Measurements from ENCODE around the gene NDE1. TPM values are rescaled to one million over a fixed set of nuclear protein-coding genes. Genes with fewer than 3 reads are reported as not detected.

The NDE1 gene
- total RNA-seq, 1 donor from 2014 or later, result 31.4 TPM

DNA sequence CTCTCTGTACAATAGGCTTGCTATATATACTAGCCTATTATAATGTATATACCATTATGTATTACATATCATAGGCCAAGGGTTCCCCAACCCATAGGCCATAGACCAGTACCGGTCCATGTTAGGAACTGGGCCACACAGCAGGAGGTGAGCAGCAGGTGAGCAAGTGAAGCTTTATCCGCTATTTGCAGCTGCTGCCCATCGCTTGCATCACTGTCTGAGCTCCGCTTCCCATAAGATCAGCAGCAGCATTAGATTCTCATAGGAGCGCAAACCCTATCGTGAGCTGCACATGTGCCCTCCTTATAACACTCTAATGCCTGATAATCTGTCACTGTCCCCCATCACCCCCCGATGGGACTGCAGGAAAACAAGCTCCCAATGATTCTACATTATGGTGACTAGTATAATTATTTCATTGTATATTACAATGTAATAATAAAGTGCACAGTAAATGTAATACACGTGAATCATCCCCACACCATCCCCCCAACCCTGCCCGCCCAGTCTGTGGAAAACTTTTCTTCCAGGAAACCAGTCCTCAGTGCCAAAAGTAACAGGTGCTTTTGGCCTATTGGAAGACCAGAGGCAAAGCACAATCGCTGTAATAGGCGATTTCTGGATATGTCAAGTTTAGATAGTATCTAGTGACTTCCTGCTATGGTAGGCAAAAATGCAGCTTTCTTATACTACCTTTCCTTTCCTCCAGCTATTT is 122.7 kb downstream of the NDE1 start:
- H3K4me2 ChIP-seq (ENCODE audit: low read length), result no peak overlapping the region
- H3K36me3 Mint-ChIP-seq (ENCODE audit: low read depth, unreplicated experiment), result no peaks in the 10 kb centered on the region
- H2AFZ ChIP-seq (ENCODE audit: low read depth, low read length), result no peak overlapping the region
- H3K4me3 ChIP-seq (ENCODE audit: insufficient read depth, low read depth, low read length), result no peak overlapping the region
- no peak overlapping the region for H3K9ac ChIP-seq (ENCODE audit: low read length)
- H3K9me3 ChIP-seq (ENCODE audit: insufficient read depth, low read depth, low read length), result no peaks in the 10 kb centered on the region
- H3K27ac ChIP-seq (ENCODE audit: low read depth, low read length), result no peak overlapping the region
- H3K79me2 ChIP-seq (ENCODE audit: insufficient read depth, low read length), result no peaks in the 10 kb centered on the region
- H3K36me3 ChIP-seq (ENCODE audit: insufficient read depth, low read length), result no peaks in the 10 kb centered on the region
- TF ChIP-seq EZH2 (IDR thresholded peaks at IDR 0.05; ENCODE audit: insufficient read depth, low read length), result no peak
- TF ChIP-seq, protein P1, sequence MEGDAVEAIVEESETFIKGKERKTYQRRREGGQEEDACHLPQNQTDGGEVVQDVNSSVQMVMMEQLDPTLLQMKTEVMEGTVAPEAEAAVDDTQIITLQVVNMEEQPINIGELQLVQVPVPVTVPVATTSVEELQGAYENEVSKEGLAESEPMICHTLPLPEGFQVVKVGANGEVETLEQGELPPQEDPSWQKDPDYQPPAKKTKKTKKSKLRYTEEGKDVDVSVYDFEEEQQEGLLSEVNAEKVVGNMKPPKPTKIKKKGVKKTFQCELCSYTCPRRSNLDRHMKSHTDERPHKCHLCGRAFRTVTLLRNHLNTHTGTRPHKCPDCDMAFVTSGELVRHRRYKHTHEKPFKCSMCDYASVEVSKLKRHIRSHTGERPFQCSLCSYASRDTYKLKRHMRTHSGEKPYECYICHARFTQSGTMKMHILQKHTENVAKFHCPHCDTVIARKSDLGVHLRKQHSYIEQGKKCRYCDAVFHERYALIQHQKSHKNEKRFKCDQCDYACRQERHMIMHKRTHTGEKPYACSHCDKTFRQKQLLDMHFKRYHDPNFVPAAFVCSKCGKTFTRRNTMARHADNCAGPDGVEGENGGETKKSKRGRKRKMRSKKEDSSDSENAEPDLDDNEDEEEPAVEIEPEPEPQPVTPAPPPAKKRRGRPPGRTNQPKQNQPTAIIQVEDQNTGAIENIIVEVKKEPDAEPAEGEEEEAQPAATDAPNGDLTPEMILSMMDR (IDR thresholded peaks at IDR 0.05; ENCODE audit: insufficient read depth, low read depth, low read length), result no peak
- no peak for DNase-seq (ENCODE audit: low read depth)
- H3K4me3 Mint-ChIP-seq (ENCODE audit: unreplicated experiment), result no peak overlapping the region
- H3K4me1 ChIP-seq (ENCODE audit: insufficient read depth, low read length), result peaks cover 8% of the 10 kb centered on the region
- H3K27me3 Mint-ChIP-seq (ENCODE audit: low read depth, unreplicated experiment), result peaks cover 28% of the 10 kb centered on the region
- FAIRE-seq, result no peak
- H3K27ac Mint-ChIP-seq (ENCODE audit: unreplicated experiment), result no peak overlapping the region
- peaks cover 20% of the 10 kb centered on the region for H3K27me3 ChIP-seq (ENCODE audit: insufficient read depth, low read length)
- H3K4me1 Mint-ChIP-seq (ENCODE audit: low read depth, unreplicated experiment), result peaks cover 3% of the 10 kb centered on the region
- H3K9me3 Mint-ChIP-seq (ENCODE audit: unreplicated experiment), result peaks cover 2% of the 10 kb centered on the region
- H4K20me1 ChIP-seq (ENCODE audit: insufficient read depth, low read length), result no peaks in the 10 kb centered on the region

DNA sequence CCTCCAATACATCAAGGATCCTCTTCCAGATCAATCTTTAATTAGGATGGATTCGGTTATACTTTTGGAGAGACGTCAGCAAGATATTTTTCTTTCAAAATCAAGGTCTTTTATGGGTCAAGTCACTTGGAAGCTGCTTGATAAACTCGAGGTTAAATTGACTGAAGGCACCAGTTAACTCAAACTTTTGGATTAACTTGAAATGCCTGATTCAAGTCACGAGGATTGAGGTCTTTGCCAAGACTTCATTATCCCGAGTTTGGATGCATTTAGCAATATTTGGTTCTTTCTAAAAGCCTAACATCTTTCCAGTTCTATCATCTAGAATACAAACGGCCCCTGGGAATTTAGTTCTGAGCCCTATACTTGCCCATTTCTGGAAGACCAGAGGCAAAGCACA is 123.9 kb downstream of the NDE1 start:
- H3K4me3 ChIP-seq (ENCODE audit: insufficient read depth, low read depth, low read length), result no peak overlapping the region
- no peak for TF ChIP-seq EZH2 (IDR thresholded peaks at IDR 0.05; ENCODE audit: insufficient read depth, low read length)
- TF ChIP-seq, protein P1 (IDR thresholded peaks at IDR 0.05; ENCODE audit: insufficient read depth, low read depth, low read length), result no peak
- no peak overlapping the region for H2AFZ ChIP-seq (ENCODE audit: low read depth, low read length)
- no peak overlapping the region for H3K4me2 ChIP-seq (ENCODE audit: low read length)
- Mint-ChIP-seq H3K27me3 (ENCODE audit: low read depth, unreplicated experiment) (peaks cover 28% of the 10 kb centered on the region), H3K36me3 (ENCODE audit: low read depth, unreplicated experiment) (no peaks in the 10 kb centered on the region), H3K27ac (ENCODE audit: unreplicated experiment) (no peak overlapping the region), H3K4me3 (ENCODE audit: unreplicated experiment) (no peak overlapping the region), H3K4me1 (ENCODE audit: low read depth, unreplicated experiment) (peaks cover 3% of the 10 kb centered on the region), H3K9me3 (ENCODE audit: unreplicated experiment) (peaks cover 2% of the 10 kb centered on the region)
- no peaks in the 10 kb centered on the region for H3K36me3 ChIP-seq (ENCODE audit: insufficient read depth, low read length)
- no peaks in the 10 kb centered on the region for H4K20me1 ChIP-seq (ENCODE audit: insufficient read depth, low read length)
- no peak overlapping the region for H3K9ac ChIP-seq (ENCODE audit: low read length)
- no peaks in the 10 kb centered on the region for H3K9me3 ChIP-seq (ENCODE audit: insufficient read depth, low read depth, low read length)
- no peaks in the 10 kb centered on the region for H3K79me2 ChIP-seq (ENCODE audit: insufficient read depth, low read length)
- DNase-seq (ENCODE audit: low read depth) (no peak), FAIRE-seq (no peak)
- H3K27me3 ChIP-seq (ENCODE audit: insufficient read depth, low read length), result peaks cover 20% of the 10 kb centered on the region
- H3K27ac ChIP-seq (ENCODE audit: low read depth, low read length), result no peak overlapping the region
- peaks cover 8% of the 10 kb centered on the region for H3K4me1 ChIP-seq (ENCODE audit: insufficient read depth, low read length)

DNA sequence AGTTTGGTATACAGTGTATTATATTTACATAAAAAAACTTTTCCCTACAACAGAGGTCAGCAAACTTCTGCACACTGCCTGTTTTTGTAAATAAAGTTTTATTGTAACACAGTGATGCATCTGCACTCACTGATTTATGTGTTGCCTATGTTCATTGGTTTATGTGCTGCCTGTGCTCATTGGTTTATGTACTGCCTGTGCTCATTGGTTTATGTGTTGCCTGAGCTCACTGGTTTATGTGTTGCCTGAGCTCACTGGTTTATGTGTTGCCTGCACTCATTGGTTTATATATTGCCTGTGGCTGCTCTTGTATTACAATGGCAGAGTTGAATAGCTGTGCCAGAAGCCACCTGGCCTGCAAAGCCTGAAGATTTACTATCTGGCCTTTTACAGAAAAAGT is 125.2 kb downstream of the NDE1 start:
- no peak overlapping the region for H3K4me2 ChIP-seq (ENCODE audit: low read length)
- H4K20me1 ChIP-seq (ENCODE audit: insufficient read depth, low read length), result no peaks in the 10 kb centered on the region
- H3K27me3 Mint-ChIP-seq (ENCODE audit: low read depth, unreplicated experiment), result peaks cover 29% of the 10 kb centered on the region
- no peak overlapping the region for H3K27ac ChIP-seq (ENCODE audit: low read depth, low read length)
- no peaks in the 10 kb centered on the region for H3K36me3 ChIP-seq (ENCODE audit: insufficient read depth, low read length)
- no peaks in the 10 kb centered on the region for H3K36me3 Mint-ChIP-seq (ENCODE audit: low read depth, unreplicated experiment)
- H3K27me3 ChIP-seq (ENCODE audit: insufficient read depth, low read length), result peaks cover 22% of the 10 kb centered on the region
- no peak for DNase-seq (ENCODE audit: low read depth)
- H3K9me3 ChIP-seq (ENCODE audit: insufficient read depth, low read depth, low read length), result no peaks in the 10 kb centered on the region
- no peak overlapping the region for H3K4me3 ChIP-seq (ENCODE audit: insufficient read depth, low read depth, low read length)
- TF ChIP-seq, protein P1 (IDR thresholded peaks at IDR 0.05; ENCODE audit: insufficient read depth, low read depth, low read length), result no peak
- TF ChIP-seq EZH2 (IDR thresholded peaks at IDR 0.05; ENCODE audit: insufficient read depth, low read length), result no peak
- H3K9me3 Mint-ChIP-seq (ENCODE audit: unreplicated experiment), result peaks cover 2% of the 10 kb centered on the region
- H3K9ac ChIP-seq (ENCODE audit: low read length), result no peak overlapping the region
- H3K4me1 ChIP-seq (ENCODE audit: insufficient read depth, low read length), result peaks cover 5% of the 10 kb centered on the region
- H3K4me1 Mint-ChIP-seq (ENCODE audit: low read depth, unreplicated experiment), result peaks cover 3% of the 10 kb centered on the region
- no peak overlapping the region for H3K4me3 Mint-ChIP-seq (ENCODE audit: unreplicated experiment)
- no peak overlapping the region for H3K27ac Mint-ChIP-seq (ENCODE audit: unreplicated experiment)
- H2AFZ ChIP-seq (ENCODE audit: low read depth, low read length), result no peak overlapping the region
- H3K79me2 ChIP-seq (ENCODE audit: insufficient read depth, low read length), result no peaks in the 10 kb centered on the region
- FAIRE-seq, result no peak
